Panc1 (cell line): ENCODE data around the gene ITFG2.

Source experiments
- POLR2AphosphoS5 ChIP-seq: IDR thresholded peaks from 2 replicates; pipeline ENCODE4 v1.6.1; 2012; ENCODE audit warnings: mild to moderate bottlenecking, low read depth, low read length, moderate library complexity
- TCF7L2 ChIP-seq: IDR thresholded peaks from 2 replicates; pipeline ENCODE4 v1.6.1; 2011; ENCODE audit warnings: mild to moderate bottlenecking, low read depth, low read length, inconsistent platforms
- TF ChIP-seq, protein P1 (sequence below): fragments of 450-650 bp; IDR thresholded peaks from 2 replicates; pipeline ENCODE4 v1.5.1; 2017; ENCODE audit warnings: mild to moderate bottlenecking
- TF ChIP-seq, protein P2 (sequence below), 2 experiments: IDR thresholded peaks; 2 replicates each; pipeline ENCODE4 v1.6.1; 2011 to 2012; ENCODE audit warnings: low read depth in 2 of 2, control low read depth in 1 of 2, low read length in 1 of 2, mild to moderate bottlenecking in 1 of 2, moderate library complexity in 1 of 2; ENCODE audit not compliant: insufficient read depth in 1 of 2

DNA sequence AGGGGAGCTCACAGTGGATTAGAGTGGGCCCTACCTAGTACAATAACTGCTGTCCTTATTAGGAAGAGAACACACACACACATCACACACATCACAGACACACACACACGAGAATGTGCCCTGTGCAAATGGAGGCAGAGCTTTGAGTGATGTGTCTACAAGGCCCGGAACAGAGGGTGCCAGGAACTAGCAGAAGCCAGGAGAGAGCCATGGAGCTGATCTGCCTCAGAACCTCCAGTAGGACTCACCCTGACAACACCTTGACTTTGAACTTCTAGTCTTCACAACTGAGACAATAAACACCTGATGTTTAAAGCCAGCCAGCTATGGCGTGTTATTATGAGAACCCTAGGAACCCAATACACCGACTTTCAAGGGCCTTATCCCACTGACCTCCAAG is 47.4 kb upstream of the ITFG2 start:
- TF ChIP-seq, protein P1, sequence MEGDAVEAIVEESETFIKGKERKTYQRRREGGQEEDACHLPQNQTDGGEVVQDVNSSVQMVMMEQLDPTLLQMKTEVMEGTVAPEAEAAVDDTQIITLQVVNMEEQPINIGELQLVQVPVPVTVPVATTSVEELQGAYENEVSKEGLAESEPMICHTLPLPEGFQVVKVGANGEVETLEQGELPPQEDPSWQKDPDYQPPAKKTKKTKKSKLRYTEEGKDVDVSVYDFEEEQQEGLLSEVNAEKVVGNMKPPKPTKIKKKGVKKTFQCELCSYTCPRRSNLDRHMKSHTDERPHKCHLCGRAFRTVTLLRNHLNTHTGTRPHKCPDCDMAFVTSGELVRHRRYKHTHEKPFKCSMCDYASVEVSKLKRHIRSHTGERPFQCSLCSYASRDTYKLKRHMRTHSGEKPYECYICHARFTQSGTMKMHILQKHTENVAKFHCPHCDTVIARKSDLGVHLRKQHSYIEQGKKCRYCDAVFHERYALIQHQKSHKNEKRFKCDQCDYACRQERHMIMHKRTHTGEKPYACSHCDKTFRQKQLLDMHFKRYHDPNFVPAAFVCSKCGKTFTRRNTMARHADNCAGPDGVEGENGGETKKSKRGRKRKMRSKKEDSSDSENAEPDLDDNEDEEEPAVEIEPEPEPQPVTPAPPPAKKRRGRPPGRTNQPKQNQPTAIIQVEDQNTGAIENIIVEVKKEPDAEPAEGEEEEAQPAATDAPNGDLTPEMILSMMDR = no peak
- TF ChIP-seq POLR2AphosphoS5 (no peak), TCF7L2 (no peak)
- TF ChIP-seq, protein P2, sequence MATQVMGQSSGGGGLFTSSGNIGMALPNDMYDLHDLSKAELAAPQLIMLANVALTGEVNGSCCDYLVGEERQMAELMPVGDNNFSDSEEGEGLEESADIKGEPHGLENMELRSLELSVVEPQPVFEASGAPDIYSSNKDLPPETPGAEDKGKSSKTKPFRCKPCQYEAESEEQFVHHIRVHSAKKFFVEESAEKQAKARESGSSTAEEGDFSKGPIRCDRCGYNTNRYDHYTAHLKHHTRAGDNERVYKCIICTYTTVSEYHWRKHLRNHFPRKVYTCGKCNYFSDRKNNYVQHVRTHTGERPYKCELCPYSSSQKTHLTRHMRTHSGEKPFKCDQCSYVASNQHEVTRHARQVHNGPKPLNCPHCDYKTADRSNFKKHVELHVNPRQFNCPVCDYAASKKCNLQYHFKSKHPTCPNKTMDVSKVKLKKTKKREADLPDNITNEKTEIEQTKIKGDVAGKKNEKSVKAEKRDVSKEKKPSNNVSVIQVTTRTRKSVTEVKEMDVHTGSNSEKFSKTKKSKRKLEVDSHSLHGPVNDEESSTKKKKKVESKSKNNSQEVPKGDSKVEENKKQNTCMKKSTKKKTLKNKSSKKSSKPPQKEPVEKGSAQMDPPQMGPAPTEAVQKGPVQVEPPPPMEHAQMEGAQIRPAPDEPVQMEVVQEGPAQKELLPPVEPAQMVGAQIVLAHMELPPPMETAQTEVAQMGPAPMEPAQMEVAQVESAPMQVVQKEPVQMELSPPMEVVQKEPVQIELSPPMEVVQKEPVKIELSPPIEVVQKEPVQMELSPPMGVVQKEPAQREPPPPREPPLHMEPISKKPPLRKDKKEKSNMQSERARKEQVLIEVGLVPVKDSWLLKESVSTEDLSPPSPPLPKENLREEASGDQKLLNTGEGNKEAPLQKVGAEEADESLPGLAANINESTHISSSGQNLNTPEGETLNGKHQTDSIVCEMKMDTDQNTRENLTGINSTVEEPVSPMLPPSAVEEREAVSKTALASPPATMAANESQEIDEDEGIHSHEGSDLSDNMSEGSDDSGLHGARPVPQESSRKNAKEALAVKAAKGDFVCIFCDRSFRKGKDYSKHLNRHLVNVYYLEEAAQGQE (IDR thresholded peaks at IDR 0.05; ENCODE audit: insufficient read depth in 1 of 2, low read depth in 2 of 2, low read length in 1 of 2) = no peak
